Anterior cingulate cortex (tissue), 58 donors: ENCODE measurements around the gene CDC42EP5.
"Not testable (repeated sequence)": the region's sequence is repeated elsewhere in the genome, so short reads cannot be mapped to it uniquely, and the experiment has no call there.

Source experiments
- DNase-seq, 58 donors: peaks; one replicate each; lab custom pipeline; 2025; lab: John Stamatoyannopoulos, UW

CDC42EP5 gene

DNA sequence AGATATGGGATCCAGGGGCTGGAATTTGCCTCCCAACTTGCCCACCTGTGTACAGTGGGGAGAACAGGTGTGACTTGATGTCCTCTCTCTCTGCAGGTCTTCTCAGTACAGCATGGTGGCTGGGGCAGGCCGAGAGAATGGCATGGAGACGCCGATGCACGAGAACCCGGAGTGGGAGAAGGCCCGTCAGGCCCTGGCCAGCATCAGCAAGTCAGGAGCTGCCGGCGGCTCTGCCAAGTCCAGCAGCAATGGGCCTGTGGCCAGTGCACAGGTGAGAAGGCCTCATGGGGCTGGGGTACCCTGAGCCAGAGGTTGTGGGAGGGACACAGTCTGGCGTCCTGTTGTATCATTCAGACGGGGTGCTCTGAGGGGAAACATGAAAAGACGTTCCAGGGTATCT is 21.1 kb downstream of the CDC42EP5 start:
- DNase-seq, result no peak

- DNase-seq, result no peak
Measured at GRCh38 chr19:54451331-54451871, 21.7 kb downstream of the CDC42EP5 start.

DNA sequence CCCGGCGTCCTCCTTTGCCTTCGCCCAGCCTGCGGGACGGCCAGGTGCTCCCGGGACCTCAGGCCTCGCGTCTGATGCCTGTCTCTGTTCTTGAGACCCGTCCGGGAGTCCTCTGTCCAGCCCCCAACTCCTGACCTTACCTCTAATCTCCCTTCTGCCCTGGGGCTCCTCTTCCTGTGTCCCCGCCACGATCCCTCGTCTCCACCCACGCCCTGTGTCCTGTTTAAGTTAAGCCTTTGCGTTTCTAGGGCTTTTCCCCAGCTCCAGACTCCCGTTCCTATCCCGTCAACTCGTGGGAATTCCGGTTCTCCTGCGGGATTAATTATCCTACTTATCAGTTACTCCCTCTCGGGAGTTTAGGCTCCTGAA is 23.4 kb downstream of the CDC42EP5 start:
- no peak for DNase-seq

GRCh38 chr19:54448774-54449700 is 24.1 kb downstream of the CDC42EP5 start, which contains the start of gene LENG8:
Gene LENG8 (plus strand): TSS chr19:54449199. CDS start chr19:54451345, 2,146 bp downstream.
- DNase-seq, result peak; percentile 84 to 99 (median 97)

DNA sequence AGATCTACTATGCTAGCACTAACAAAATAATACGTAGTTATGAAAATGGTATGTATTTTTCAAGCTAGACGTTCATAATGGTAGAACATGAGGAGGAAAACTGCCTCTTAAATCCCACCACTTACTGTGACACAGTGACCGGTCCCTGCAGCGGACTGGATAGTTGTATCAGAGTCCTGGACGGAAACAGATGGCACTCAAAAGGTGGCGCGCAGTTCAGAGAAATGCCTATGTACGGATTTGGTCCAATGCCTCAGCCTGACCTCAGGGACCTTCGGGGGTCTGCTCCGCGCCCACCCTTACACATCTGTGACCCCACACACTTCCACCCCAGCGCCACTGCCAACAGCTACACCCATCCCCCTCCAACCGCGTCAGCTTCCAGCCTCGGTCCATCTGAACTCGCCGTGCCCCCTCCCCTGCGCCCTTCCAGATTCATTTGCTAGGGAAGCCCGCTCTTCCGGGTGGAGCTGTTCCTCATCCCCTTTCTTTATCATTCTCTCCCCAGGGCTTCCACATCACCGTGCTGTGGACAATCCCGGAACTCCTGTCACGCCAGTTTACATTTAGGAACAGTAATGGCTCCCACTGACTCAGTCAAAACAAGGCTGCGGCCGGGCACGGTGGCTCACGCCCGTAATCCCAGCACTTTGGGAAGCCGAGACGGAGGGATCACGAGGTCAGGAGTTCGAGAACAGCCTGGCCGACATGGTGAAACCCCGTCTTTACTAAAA is 24.9 kb downstream of the CDC42EP5 start:
- DNase-seq, result peak in 28 of 58 donors; percentile 13 to 78 (median 50)

DNA sequence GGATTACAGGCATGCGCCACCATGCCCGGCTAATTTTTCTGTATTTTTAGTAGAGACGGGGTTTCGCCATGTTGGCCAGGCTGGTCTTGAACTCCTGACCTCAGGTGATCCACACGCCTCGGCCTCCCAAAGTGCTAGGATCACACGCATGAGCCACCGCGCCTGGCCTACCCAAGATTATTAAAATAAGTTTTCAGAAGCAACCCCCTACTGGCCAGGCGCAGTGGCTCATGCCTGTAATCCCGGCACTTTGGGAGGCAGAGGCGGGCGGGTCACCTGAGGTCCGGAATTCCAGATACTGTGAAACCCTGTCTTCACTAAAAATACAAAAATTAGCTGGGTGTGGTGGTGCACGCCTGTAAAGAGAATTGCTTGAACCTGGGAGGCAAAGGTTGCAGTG is 26.7 kb downstream of the CDC42EP5 start:
- DNase-seq, result not testable (repeated sequence)

- no peak for DNase-seq
Measured at GRCh38 chr19:54444737-54445136, 28.4 kb downstream of the CDC42EP5 start.

- DNase-seq, result no peak
Measured at GRCh38 chr19:54440641-54441040, 32.5 kb downstream of the CDC42EP5 start.

GRCh38 chr19:54439174-54439851 is 33.8 kb downstream of the CDC42EP5 start:
- DNase-seq, result peak in 49 of 58 donors; percentile 24 to 83 (median 57)

GRCh38 chr19:54436628-54437252 is 36.4 kb downstream of the CDC42EP5 start:
- DNase-seq, result no peak

GRCh38 chr19:54436031-54436523 is 37.0 kb downstream of the CDC42EP5 start:
- peak in 38 of 58 donors; percentile 6 to 71 (median 42) for DNase-seq

DNA sequence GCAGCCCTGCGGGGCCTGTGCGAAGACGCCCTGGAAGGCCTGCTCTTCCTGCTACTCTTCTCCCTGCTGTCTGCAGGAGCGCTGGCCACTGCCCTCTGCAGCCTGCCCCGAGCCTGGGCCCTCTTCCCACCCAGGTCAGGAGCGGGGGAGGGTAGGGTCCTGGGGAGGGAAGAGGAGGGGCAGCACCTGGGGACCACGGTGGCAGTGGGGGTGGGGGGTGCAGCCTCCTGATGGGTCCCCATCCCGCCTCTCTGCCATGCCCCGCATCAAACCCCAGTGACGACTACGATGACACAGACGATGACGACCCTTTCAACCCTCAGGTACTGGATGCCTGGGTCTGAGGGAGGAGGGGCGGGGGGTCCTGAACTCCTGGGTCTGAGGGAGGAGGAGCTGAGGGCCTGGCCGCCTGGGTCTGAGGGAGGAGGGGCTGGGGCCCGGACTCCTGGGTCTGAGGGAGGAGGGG is 37.5 kb downstream of the CDC42EP5 start:
- DNase-seq, result peak in 13 of 58 donors; percentile 28 to 71 (median 47)

- DNase-seq, result peak in 16 of 58 donors; percentile 26 to 60 (median 47)
Measured at GRCh38 chr19:54434873-54435214, 38.3 kb downstream of the CDC42EP5 start.

DNA sequence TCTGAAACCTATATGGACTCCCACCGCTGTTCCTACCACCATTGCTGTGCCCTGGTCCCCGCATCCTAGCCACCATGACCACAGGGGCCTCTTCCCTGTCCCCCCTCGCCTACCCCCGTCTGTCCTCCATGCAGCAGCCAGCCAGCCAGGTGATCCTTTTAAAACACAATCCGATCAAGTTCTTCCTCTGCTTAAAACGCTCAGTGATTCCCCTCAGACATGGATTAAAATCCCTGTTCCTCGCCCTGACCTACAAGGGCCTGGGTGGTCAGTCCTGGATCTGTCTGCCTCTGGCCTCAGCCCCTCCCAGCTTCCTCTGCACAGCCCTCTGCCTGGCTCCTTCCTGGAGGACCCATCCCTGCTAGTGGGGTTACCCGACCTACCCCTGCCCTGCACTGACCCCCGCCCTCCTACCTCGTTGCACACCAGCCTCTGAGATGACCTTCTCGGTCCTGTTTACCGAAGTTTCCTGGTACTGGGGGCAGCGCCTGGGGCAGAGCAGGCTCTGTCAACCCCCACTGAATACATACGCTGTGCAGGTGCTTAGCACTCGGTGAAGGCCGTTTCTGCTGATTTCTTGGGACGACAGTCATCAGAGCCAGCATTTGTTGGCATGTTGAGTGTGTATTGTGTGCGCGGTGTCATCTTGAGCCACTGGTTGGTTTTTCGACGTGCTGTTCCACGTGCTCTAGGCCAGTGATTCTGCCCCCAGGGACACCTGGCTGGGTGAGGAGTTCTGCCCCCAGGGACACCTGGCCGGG is 38.8 kb downstream of the CDC42EP5 start:
- DNase-seq, result peak in 21 of 58 donors; percentile 24 to 64 (median 51)

GRCh38 chr19:54433697-54434096 is 39.4 kb downstream of the CDC42EP5 start:
- DNase-seq, result no peak

DNA sequence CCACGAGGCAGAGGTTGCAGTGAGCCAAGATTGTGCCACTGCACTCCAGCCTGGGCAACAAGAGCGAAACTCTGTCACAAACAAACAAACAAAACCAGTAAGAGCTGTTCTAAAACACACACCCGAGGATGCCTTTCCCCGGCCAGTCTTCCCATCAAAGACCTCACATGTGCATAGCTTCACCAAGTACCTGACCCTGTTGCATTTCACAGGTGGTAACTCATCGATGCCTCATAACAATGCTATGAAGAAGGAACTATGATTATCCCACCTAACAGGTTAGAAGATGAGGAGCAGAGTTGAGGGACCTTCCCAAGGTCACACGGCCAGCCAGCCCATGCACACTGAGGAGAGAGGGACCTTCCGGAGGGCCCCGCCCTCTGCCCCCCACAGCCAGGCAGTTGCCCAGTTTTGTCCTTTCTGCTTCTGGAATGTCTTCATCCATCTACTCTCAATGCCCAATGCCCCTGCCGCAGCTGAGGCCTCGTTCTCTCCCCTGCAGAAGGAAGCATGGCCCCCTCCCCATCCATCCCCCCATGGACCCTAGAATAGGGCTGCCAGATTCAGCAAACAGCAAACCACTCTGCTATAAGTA is 40.9 kb downstream of the CDC42EP5 start:
- no peak for DNase-seq

GRCh38 chr19:54431255-54431838 is 41.7 kb downstream of the CDC42EP5 start:
- peak in 6 of 58 donors; percentile 23 to 35 (median 26) for DNase-seq
